ENCODE data around the gene CTDSP2. TPM values are rescaled to one million over a fixed set of nuclear protein-coding genes. Genes with fewer than 3 reads are reported as not detected.

Gene CTDSP2, protein sequence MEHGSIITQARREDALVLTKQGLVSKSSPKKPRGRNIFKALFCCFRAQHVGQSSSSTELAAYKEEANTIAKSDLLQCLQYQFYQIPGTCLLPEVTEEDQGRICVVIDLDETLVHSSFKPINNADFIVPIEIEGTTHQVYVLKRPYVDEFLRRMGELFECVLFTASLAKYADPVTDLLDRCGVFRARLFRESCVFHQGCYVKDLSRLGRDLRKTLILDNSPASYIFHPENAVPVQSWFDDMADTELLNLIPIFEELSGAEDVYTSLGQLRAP
- 181 TPM for total RNA-seq (ENCODE audit: unreplicated experiment)
- long read RNA-seq, full-length matches to known transcripts: 8 of 20 reads
- long read RNA-seq, partial matches to known transcripts: 2 of 20 reads
- long read RNA-seq, other reads (novel, unspliced or antisense): 10 of 20 reads

DNA sequence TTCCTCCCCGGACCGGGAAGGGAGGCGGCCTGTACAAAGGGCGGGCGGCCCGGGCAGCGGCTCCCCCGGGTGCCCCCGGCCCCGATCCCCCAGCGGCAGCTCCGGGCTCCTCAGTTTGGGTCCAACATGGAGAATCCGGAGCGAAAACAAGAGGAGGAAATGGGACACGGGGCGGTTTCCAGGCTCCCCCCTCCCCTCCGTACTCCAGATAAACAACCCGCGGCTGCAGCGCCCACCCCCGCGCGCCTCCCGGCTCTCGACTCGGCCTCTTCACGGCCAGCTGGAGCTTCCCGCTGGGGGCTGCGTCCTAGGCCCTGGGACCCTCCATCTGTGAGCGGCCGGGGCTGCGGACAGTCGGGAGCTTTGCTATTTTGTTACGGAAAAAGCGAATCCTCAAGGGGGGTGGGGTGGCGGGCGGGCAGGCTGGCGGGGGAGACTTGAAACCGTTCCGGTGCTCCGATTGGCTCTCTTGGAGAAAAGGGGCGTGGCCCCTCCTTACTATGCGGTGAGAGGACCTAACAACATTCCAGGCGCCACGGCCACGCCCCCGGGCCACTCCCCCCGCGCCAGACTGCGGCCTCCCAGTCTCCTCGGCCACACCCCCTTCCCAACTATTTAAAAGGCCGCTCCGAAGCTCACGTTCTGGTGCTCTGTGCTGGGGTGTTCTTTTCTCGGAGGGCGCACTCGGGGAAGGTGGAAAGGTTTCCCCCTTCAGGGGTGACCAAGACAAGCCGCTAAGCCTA, at the start of gene CTDSP2:
TSS of gene CTDSP2 (minus strand) at position 153 of the 743 bp plus-strand sequence. CDS start 294 bp downstream, outside the sequence.
- H3K27me3 Mint-ChIP-seq (ENCODE audit: unreplicated experiment): peaks cover 43% of the 10 kb centered on the region
- peaks cover 52% of the 10 kb centered on the region for H3K4me1 Mint-ChIP-seq (ENCODE audit: unreplicated experiment)
- H3K4me3 Mint-ChIP-seq (ENCODE audit: unreplicated experiment): peak within 1 kb of the TSS; percentile 84
- peak within 1 kb of the TSS; percentile 86 for H3K27ac Mint-ChIP-seq (ENCODE audit: unreplicated experiment)
- no peaks in the 10 kb centered on the region for H3K9me3 Mint-ChIP-seq (ENCODE audit: unreplicated experiment)
- H3K36me3 Mint-ChIP-seq (ENCODE audit: low read depth, unreplicated experiment): peaks cover 12% of the 10 kb centered on the region
- DNase-seq (ENCODE audit: low spot score): peak; percentile 98
- TF ChIP-seq, protein P1, sequence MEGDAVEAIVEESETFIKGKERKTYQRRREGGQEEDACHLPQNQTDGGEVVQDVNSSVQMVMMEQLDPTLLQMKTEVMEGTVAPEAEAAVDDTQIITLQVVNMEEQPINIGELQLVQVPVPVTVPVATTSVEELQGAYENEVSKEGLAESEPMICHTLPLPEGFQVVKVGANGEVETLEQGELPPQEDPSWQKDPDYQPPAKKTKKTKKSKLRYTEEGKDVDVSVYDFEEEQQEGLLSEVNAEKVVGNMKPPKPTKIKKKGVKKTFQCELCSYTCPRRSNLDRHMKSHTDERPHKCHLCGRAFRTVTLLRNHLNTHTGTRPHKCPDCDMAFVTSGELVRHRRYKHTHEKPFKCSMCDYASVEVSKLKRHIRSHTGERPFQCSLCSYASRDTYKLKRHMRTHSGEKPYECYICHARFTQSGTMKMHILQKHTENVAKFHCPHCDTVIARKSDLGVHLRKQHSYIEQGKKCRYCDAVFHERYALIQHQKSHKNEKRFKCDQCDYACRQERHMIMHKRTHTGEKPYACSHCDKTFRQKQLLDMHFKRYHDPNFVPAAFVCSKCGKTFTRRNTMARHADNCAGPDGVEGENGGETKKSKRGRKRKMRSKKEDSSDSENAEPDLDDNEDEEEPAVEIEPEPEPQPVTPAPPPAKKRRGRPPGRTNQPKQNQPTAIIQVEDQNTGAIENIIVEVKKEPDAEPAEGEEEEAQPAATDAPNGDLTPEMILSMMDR (IDR thresholded peaks at IDR 0.05; ENCODE audit: unreplicated experiment): no peak

DNA sequence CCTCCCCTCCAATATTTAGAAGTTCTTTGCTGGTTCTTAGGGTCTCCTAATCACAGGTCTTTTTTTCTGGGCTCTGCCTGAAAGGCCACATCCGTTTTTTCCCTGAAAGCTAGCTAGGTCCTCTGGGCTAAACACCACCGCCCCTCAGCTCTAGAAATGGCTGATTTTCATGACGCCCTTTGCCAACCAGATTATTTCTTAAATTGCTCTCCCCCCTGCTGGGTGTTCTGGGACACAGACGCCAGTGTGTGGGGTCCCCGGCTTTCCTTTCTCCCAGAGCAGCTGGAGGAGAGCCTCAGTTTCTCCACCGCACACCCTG, 49.5 kb upstream of the CTDSP2 start:
- H3K4me3 Mint-ChIP-seq (ENCODE audit: unreplicated experiment): peak overlapping the region; percentile 67
- peaks cover 7% of the 10 kb centered on the region for H3K27me3 Mint-ChIP-seq (ENCODE audit: unreplicated experiment)
- H3K9me3 Mint-ChIP-seq (ENCODE audit: unreplicated experiment): no peaks in the 10 kb centered on the region
- H3K27ac Mint-ChIP-seq (ENCODE audit: unreplicated experiment): peak overlapping the region; percentile 75
- peaks cover 50% of the 10 kb centered on the region for H3K4me1 Mint-ChIP-seq (ENCODE audit: unreplicated experiment)
- H3K36me3 Mint-ChIP-seq (ENCODE audit: low read depth, unreplicated experiment): peaks cover 3% of the 10 kb centered on the region
- no peak for DNase-seq (ENCODE audit: low spot score)
- TF ChIP-seq, protein P1 (IDR thresholded peaks at IDR 0.05; ENCODE audit: unreplicated experiment): no peak

DNA sequence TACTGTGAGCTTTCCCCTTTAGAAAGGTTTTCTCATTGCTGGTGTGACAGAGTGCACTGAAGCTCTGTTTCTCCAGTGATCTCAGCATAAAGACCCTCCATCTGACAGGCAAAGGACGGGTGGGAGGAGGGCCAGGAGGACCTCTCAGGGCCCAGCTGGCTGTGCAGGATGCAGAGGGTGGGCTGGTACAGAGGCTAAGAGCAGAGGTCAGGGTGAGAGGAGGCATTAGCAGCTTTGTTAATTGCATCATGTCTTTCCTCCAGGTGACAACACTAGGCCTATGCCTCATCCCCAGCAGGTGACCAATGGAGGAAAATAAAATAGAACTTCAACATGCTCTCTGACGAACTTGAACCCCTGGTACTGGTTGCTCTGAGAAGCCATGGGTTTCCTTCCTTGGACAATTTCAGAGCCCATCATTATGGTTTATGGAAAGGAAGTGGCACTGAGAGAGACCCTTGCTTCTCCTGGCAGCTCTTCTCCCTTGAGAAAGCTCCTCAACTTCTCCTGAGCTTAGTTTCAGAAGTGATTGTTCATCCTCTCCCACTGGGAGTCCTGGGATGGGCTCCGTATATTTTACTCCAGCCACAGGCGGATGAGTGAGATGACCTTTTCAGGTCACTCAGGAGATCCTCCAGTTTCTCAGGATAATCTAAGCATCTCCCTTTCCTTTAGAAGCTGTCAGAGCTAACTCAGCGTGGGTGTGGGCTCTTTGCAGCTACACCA, 49.0 kb upstream of the CTDSP2 start:
- peaks cover 50% of the 10 kb centered on the region for H3K4me1 Mint-ChIP-seq (ENCODE audit: unreplicated experiment)
- peaks cover 7% of the 10 kb centered on the region for H3K27me3 Mint-ChIP-seq (ENCODE audit: unreplicated experiment)
- TF ChIP-seq, protein P1 (IDR thresholded peaks at IDR 0.05; ENCODE audit: unreplicated experiment): no peak
- H3K36me3 Mint-ChIP-seq (ENCODE audit: low read depth, unreplicated experiment): peaks cover 3% of the 10 kb centered on the region
- DNase-seq (ENCODE audit: low spot score): no peak
- peak overlapping the region; percentile 12 for H3K4me3 Mint-ChIP-seq (ENCODE audit: unreplicated experiment)
- peak overlapping the region; percentile 75 for H3K27ac Mint-ChIP-seq (ENCODE audit: unreplicated experiment)
- H3K9me3 Mint-ChIP-seq (ENCODE audit: unreplicated experiment): no peaks in the 10 kb centered on the region

DNA sequence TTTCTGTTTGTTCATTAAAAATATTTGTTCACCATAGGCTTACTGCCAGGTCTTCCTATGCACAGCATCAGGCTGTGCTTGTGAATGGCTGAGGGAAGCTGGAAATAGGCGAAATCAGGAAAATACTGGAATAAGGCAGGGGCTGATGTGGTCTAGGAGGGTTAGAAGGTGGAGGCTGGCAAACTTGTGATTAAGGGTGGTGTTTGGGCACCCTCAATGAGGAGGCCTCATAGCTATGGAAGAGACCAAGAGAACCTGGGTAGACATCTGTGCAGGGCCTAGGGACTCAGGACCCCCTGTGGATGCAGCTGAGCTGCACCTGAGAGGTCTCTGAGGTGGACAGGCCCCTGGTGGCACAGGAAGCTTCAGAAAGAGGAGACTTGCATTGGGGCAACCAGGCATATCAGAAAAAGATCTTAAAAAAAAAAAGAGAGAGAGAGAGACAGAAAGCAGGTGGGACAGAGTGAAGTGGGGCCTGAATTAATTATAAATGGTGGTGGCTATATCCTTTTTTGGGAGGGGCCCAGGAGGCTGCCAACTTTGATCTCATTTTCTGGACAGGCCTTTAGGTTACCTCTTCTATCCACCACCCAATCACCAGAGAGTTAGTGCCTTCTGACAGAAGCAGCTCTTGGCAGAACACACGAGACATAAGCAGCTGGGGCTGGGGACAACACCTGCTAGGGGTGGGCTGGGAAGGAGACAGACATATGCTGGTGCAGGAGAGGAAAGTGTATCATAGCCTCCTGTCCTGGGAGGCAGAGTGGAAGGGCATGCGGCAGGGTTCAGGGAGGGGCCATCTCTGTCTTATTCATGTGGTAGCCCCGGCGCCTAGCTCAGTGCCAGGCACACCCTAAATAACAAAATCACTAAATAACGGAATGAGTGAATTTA, 48.1 kb upstream of the CTDSP2 start:
- TF ChIP-seq, protein P1 (IDR thresholded peaks at IDR 0.05; ENCODE audit: unreplicated experiment): no peak
- peak overlapping the region; percentile 5 for H3K27ac Mint-ChIP-seq (ENCODE audit: unreplicated experiment)
- no peak overlapping the region for H3K4me3 Mint-ChIP-seq (ENCODE audit: unreplicated experiment)
- peaks cover 51% of the 10 kb centered on the region for H3K4me1 Mint-ChIP-seq (ENCODE audit: unreplicated experiment)
- H3K36me3 Mint-ChIP-seq (ENCODE audit: low read depth, unreplicated experiment): peaks cover 3% of the 10 kb centered on the region
- no peaks in the 10 kb centered on the region for H3K9me3 Mint-ChIP-seq (ENCODE audit: unreplicated experiment)
- peaks cover 7% of the 10 kb centered on the region for H3K27me3 Mint-ChIP-seq (ENCODE audit: unreplicated experiment)
- no peak for DNase-seq (ENCODE audit: low spot score)

Data from endothelial cell (in vitro differentiated cells).